Measurements from ENCODE around the gene HOXB6. TPM values are rescaled to one million over a fixed set of nuclear protein-coding genes. Genes with fewer than 3 reads are reported as not detected.

Gene HOXB6
- polyA plus RNA-seq, 3 donors = not detected

DNA sequence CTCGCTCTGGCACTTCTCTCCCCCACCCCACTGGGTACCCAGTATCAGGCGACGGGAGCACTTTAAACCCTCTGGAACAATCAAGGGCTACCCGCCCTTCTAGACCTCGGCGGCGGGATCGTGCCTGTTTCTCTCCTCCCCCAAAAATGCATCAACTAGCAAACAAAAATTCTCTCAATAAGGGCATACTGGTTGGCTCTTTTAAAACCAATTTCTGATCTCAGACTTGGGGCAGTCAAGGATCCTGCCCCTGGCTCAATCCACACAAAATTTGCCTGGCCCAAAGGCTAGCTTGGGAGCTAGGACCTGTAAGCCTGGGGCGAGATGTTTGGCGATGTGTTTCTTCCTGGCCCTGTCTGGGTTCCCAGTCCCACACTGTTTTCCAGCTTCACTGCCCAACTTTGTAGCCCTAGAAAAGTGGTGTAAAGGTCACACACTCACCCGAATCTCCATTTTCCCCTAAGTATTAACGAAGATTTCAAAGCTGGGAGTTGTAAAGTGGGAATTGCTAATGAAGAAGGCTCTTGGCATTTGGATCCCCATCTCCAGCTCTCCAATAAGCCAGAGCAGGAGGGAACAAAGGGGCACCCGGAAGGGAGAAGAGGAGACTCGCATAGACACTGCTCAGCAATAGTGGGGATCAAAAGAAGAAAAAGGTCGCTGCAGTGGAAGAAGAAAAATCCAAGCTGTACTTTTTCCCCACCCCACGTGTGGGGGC is 45.5 kb downstream of the HOXB6 start:
- DNase-seq = no peak
- Mint-ChIP-seq H3K4me3 (peak overlapping the region in 1 of 2 donors; percentile 23), H3K27me3 (ENCODE audit: low read depth in 3 of 3) (peaks cover 54 to 73% (median 67%) of the 10 kb centered on the region in 3 donors), H3K27ac (no peak overlapping the region), H3K36me3 (peaks cover 2 to 13% of the 10 kb centered on the region in 2 donors), H3K9me3 (peaks cover 0 to 15% (median 2%) of the 10 kb centered on the region in 7 donors), H3K4me1 (peaks cover 14% of the 10 kb centered on the region)
- Histone ChIP-seq H3K27me3 (ENCODE audit: control insufficient read depth in 2 of 2, insufficient read depth in 2 of 2, low read length in 2 of 2) (peaks cover 19 to 58% of the 10 kb centered on the region in 2 donors), H3K36me3 (replicated peaks in 1 of 2; ENCODE audit: control insufficient read depth in 1 of 2, insufficient read depth in 2 of 2, low read length in 2 of 2) (no peaks in the 10 kb centered on the region), H3K4me2 (replicated peaks; ENCODE audit: extremely low read depth, low read length, poor library complexity, severe bottlenecking) (no peak overlapping the region), H3K4me3 (replicated peaks in 1 of 3; ENCODE audit: low read depth in 2 of 3, low read length in 3 of 3) (no peak overlapping the region), H3K9ac (ENCODE audit: insufficient read depth, low read length, poor library complexity, severe bottlenecking) (no peak overlapping the region), H3K79me2 (ENCODE audit: insufficient read depth, low read length) (no peaks in the 10 kb centered on the region), H3K4me1 (ENCODE audit: control insufficient read depth in 1 of 2, insufficient read depth in 2 of 2, low read length in 2 of 2) (peaks cover 3 to 8% of the 10 kb centered on the region in 2 donors), H2AFZ (ENCODE audit: insufficient read depth, low read depth, low read length, poor library complexity, severe bottlenecking) (no peak overlapping the region), H4K20me1 (ENCODE audit: insufficient read depth, low read length) (no peaks in the 10 kb centered on the region), H3K27ac (ENCODE audit: low read depth in 1 of 2, low read length in 2 of 2) (no peak overlapping the region), H3K9me3 (replicated peaks in 1 of 2; ENCODE audit: control insufficient read depth in 1 of 2, insufficient read depth in 1 of 2, low read length in 2 of 2) (no peaks in the 10 kb centered on the region)
- WGBS (ENCODE audit: insufficient coverage) = 91% methylated on average over 9 of the region's 16 CpGs
- intact Hi-C loops (cut with micrococcal nuclease) = no loop called here
- no peak for TF ChIP-seq CTCF (IDR thresholded peaks at IDR 0.05)

DNA sequence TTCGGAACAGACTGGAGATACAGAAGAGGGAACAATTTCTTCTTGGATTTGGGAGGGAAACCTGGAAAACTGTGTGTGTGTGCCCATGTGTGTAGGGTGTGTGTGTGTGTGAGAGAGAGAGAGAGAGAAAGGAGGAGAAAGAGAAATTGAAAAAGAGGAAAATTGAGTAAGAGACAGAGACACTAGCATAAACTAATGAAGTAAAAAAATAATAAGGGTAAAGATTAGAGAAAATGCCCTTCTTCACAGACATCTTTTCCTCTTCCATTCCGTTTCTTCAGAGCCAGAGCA is 46.0 kb downstream of the HOXB6 start:
- WGBS (ENCODE audit: insufficient coverage) = 85% methylated on average over 1 of the region's 2 CpGs
- peaks cover 3 to 8% of the 10 kb centered on the region in 2 donors for H3K4me1 ChIP-seq (ENCODE audit: control insufficient read depth in 1 of 2, insufficient read depth in 2 of 2, low read length in 2 of 2)
- H3K36me3 Mint-ChIP-seq = peaks cover 2 to 12% of the 10 kb centered on the region in 2 donors

More for the DNA sequence above, 46.0 kb downstream of the HOXB6 start:
- Mint-ChIP-seq H3K4me1 (peaks cover 14% of the 10 kb centered on the region), H3K4me3 (no peak overlapping the region), H3K27ac (no peak overlapping the region), H3K9me3 (peaks cover 0 to 13% (median under 1%) of the 10 kb centered on the region in 7 donors), H3K27me3 (ENCODE audit: low read depth in 3 of 3) (peaks cover 58 to 74% (median 70%) of the 10 kb centered on the region in 3 donors)
- no peaks in the 10 kb centered on the region for H3K36me3 ChIP-seq (replicated peaks in 1 of 2; ENCODE audit: control insufficient read depth in 1 of 2, insufficient read depth in 2 of 2, low read length in 2 of 2)
- no peak overlapping the region for H3K4me3 ChIP-seq (replicated peaks in 1 of 3; ENCODE audit: low read depth in 2 of 3, low read length in 3 of 3)
- H3K4me2 ChIP-seq (replicated peaks; ENCODE audit: extremely low read depth, low read length, poor library complexity, severe bottlenecking) = no peak overlapping the region
- no peaks in the 10 kb centered on the region for H3K79me2 ChIP-seq (ENCODE audit: insufficient read depth, low read length)
- no peak for DNase-seq
- no peak overlapping the region for H3K27ac ChIP-seq (ENCODE audit: low read depth in 1 of 2, low read length in 2 of 2)
- intact Hi-C loops (cut with micrococcal nuclease) = no loop called here
- H4K20me1 ChIP-seq (ENCODE audit: insufficient read depth, low read length) = no peaks in the 10 kb centered on the region
- no peaks in the 10 kb centered on the region for H3K9me3 ChIP-seq (replicated peaks in 1 of 2; ENCODE audit: control insufficient read depth in 1 of 2, insufficient read depth in 1 of 2, low read length in 2 of 2)
- peaks cover 19 to 62% of the 10 kb centered on the region in 2 donors for H3K27me3 ChIP-seq (ENCODE audit: control insufficient read depth in 2 of 2, insufficient read depth in 2 of 2, low read length in 2 of 2)
- no peak overlapping the region for H3K9ac ChIP-seq (ENCODE audit: insufficient read depth, low read length, poor library complexity, severe bottlenecking)
- no peak overlapping the region for H2AFZ ChIP-seq (ENCODE audit: insufficient read depth, low read depth, low read length, poor library complexity, severe bottlenecking)
- TF ChIP-seq CTCF (IDR thresholded peaks at IDR 0.05) = no peak

All from CD14-positive monocyte (primary cell).